Activated T-helper 9 cell treated with anti-CD3 and anti-CD28 coated beads, Interleukin-2, amount 50 U/mL, for 16 hours (primary cell): ENCODE measurements around the gene CEP85.
"Not testable (repeated sequence)": the region's sequence is repeated elsewhere in the genome, so short reads cannot be mapped to it uniquely, and the experiment has no call there.

Experiments
- DNase-seq: peaks from one replicate; pipeline ENCODE4 v3.0.0-alpha.2; 2020; ENCODE audit warnings: low read depth

CEP85 gene

DNA sequence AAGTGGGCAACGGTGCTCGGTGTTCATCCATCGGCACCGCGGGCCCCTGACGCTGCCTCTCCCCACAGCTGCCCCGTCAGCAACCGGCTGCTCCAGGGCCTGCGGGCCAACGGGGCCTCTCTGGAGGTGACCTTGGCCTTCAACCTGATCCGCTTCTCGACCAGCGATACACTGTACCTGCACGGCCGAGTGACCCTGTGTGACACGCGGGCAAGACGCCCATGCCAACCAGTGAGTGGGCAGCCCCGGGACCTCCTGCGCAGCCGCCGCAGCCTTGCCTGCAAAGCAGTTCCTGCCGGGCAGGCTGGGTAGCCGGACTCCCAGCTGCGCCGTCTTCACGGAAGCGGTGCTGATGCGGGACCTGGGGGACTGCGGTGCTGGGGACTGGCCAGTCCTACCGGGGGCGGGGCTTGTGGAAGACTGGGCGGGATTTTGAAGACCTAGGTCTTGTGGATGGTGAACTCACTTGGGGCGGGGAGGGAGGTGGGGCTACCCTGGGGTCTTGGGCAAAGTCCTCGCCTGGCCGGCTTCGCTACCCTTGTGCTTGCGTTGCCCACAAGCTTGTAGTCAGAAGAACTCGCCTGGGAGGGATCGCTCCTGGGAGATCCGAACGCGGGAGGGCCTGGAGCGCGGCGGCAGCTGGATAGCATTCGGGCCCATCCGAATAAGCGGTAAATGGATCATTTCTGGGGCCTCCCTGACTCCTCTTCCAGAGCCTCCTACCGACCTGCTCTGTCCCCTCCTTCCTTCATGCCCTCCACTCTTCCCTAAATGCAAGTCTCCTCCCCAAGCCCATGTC, 8.8 kb upstream of the CEP85 start:
- peak; percentile 19 for DNase-seq

DNA sequence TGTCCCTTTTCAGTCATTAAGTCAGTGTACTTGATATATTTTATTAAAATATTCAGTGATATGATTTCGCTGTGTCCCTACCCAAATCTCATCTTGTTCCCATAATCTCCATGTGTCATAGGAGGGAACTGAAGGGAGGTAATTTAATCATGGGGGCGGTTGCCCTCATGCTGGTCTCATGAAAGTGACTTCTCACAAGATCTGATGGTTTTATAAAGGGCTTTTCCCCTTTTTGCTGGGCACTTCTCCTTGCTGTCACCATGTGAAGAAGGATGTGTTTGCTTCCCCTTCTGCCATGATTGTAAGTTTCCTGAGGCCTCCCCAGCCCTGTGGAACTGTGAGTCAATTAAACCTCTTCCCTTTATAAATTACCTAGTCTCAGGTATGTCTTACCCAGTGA, 3.3 kb upstream of the CEP85 start:
- not testable (repeated sequence) for DNase-seq

DNA sequence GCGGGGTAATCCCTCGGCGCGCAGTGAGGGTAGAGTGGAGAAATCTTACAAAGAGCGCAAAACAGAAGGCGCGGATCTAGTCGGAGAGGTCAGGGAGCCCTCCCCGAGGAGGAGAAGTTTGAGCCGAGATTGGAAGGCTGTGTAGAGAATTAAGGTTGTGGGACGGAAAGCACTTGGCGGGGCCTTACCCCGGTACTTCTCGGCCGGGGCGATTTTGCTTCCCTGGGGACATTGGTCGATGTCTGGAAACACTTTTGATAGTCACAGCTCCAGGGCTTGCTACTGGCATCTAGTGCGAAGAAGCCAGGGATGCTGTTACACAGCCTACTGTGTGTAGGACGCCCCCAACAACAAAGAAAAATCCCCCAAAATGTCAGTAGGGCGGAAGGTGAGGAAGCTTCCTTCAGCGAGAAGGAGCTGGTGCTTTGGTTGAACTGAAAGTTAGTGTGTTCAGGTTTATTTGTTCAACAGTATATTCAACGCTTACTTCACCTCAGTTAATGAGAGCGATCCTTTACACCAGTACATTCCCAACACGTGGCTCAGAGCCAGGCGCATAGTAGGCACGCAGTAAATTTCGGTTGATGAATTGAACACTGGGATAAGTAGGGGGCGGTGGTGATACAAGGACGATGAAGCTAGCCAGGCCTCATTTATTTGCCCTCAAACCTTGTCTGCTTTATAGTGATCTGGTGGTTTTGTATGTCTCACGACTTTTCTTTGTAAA, 807 bp downstream of the CEP85 start:
- no peak for DNase-seq

DNA sequence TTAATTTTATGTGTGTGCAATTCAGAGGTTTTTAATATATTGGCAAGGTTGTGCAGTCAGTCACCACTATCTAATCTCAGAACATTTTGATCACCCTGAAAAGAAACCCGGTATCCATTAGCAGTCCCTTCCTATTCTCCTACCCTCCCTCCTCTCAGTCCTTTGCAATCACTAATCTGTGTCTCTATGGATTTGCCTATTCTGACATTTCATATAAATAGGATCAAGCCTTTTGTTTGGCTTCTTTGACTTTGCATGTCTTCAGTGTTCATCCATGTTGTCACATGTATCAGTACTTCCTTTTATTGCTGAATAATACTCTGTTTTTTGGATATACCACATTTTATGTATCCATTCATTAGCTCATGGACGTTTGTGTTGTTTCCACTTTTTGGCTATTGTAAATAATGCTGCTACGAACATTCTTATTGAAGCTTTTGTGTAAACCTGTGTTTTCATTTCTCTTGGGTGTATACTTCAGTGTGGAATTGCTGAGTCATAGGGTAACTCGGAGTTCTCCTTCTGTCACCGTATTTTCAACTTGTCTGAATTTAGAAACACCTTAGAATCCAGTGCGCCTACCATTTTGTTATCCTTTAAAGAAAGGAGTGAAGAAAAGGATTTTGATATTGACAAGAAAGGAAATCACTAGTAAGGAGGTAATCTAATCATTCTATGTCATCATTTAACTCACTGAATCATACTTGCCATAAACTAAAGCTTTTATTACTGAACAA, 3.4 kb downstream of the CEP85 start:
- no peak for DNase-seq

DNA sequence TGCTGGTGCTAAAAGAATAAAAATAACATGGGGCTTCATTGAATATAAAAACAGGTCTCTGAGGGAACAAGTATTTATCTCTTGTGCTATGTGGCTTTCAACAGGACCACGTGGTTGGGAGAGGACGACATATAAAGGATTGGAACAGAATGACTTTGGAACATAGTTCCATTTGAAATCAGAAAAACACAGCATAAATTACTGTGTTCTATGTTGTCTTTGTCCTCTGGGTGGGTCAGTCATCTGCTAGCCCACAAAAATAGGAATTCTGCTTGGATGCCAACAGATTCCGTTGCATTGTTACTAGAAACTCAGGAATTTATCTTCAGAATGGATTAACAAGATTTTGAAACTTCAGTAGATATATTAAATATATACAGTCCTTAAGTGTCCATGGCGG, 5.9 kb downstream of the CEP85 start:
- no peak for DNase-seq

DNA sequence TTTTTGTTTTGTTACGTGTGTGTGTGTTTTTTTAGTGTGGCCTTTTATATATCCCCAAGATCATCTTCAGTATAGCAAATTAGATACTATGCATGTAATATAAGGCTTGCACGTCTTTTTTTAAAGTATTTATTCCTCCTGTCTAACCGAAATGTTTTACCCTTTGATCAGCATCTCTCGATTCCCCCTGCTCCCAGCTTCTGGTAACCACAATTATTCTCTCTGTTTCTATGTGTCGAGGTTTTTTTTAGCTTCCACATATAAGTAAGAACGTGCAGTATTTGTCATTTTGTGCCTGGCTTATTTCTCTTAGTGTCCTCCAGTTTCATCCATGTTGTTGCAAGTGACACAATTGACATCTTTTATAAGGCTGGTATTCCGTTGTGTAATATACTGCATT, 18.7 kb downstream of the CEP85 start:
- no peak for DNase-seq

DNA sequence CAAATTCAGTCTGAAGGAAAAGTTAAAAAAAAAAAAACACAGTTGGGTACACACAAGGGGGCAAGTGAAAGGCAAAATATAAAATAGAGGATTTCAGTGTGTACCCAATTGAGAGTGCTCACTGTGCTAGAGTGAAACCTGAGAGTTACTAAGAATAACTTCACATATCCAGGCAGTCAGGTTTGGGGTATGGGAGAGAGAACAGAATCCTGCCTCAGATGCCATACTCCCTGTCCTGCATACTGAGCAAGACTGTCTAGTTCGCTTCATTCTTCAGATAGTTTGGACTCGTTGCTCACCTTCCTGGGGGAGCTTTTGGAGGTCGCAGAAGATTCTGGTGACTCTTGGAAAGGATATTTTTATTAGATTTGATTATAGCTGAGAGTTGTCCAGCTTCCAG, 20.4 kb downstream of the CEP85 start:
- DNase-seq, result no peak

DNA sequence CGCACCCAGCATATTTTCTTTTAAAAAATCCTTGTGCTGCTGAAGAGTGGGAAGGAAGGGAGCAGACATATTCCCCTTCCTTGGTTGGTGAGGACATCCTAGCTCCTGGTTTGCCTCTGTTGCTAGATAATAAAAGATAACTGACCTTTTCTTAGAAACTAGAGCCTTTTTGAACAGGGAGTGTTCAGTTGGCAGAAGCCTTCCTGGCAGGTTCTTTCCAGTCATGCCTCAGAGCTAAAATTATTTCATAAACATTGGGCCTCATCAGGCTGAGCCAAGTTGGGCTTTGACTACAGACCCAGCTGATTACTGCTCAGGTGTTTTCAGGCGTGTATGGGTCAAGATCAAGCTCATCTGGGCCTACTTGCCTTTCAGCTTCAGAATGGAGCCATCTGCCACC, 23.2 kb downstream of the CEP85 start:
- DNase-seq, result no peak

DNA sequence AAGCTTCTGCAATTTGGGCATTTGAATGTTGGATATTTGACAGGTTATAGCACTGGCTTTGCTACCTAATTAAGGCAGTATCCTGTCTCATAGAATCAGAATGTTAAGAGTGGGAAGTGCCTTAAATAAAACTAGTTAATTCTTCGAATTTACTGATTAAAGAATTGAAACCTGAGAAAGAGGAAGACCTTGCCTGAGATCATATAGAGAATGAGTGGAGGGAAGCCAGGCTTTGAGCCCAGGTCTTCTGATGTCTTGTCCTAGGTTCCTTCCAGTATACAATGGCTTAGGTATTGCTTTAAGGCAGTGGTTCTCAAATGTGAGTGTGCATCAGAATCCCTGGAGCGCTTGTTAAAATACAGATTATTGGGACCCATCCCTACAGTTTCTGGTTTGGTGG, 25.0 kb downstream of the CEP85 start:
- DNase-seq, result no peak

DNA sequence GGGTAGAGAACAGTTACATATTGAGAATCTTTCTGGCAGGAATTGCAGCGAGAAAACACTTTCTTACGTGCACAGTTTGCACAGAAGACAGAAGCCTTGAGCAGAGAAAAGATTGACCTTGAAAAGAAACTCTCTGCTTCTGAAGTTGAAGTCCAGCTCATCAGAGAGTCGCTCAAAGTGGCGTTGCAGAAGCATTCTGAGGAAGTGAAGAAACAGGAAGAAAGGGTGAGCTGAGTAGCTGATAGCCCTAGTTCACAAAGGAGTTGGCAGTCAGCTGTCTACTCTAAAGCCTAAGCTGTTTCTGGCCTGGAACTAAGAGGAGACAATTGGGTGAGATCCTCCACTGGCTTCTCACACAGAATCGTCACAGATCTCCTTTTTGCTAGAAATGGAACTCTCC, 25.6 kb downstream of the CEP85 start:
- no peak for DNase-seq

DNA sequence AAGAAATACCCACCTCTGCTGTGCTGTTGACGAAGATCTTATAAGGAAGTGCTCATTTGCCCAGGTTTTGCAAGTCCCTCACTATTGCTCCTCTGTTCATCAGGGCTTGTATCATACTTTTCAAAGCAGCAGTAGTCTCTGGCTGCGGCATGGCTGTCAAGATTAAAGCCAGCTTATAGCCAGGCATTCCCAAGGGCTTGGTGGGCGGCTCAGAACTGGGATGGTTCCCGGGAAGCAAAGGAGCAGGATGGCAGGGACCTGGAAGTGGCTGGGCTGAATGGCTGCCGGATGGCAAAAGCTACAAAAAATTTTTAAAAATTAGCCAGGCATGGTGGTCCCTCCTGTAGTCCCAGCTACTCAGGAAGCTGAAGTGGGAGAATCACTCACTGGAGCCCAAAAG, 29.2 kb downstream of the CEP85 start:
- no peak for DNase-seq

DNA sequence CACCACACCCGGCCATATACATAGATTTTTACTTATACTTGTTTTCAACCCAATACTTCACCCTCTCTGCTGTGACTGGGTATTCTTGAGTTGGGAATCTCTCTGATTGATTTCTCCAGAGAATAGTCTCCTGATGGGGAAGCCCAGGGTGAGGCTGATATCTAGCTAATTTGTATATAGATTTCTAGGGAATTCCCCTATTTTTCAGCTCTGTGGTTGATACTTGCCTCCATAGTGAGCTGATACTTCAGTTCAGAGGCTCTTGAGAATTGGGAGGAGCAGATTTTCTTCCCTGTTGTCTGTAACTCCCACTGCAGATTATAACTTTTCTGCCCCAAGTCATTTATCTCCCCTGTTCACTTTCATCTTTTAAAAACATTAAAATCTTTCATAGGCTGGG, 31.4 kb downstream of the CEP85 start:
- DNase-seq, result no peak

DNA sequence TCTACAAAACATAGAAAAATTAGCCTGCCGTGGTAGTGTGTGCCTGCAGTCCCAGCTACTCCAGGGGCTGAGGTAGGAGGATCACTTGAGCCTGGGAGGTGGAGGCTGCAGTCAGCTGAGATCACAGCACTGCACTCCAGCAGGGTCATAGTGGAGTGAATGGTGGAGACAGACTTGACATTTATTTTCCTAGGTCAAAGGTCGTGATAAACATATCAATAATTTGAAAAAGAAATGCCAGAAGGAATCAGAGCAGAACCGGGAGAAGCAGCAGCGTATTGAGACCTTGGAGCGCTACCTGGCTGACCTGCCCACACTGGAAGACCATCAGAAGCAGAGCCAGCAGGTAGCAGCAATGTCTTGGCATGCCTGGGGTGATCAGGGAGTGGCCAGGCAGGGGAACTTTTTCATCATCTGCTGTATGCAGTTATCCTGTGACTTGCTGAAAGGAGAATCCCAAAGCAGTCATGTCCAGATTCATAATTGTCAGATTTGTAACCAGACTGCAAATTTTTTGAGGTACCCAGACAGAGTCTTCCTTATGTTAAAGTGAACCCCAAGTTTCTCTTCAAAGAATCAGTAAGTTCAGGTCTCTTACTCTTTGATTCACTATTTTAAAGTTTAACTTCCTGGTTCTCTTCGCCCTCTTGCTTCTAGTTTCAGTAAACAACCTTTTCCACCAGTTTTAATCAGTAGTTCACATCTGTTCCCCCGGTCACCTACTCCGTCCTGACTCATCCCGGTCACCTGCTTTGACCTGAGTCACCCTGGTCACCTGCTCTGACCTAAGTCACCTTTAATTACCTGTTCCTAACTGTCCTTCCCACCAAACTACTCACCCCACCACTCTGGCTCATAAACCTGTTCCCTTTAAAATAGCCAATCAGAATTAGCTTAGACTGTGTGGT, 34.5 kb downstream of the CEP85 start:
- no peak for DNase-seq

DNA sequence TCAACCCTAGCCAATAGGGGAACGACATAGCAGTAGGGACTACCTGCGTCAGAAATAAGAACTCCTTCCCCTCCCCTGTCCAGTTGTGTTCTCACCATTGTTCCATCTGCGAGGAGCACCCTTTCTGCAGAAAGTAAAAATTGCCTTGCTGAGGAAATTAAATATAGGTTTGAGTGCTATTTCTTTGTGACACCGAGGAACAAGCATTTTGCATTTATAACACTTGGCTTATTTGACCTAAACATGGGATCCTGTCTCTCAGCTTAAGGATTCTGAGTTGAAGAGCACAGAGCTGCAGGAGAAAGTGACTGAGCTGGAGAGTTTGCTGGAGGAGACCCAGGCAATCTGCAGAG, 35.2 kb downstream of the CEP85 start:
- no peak for DNase-seq

DNA sequence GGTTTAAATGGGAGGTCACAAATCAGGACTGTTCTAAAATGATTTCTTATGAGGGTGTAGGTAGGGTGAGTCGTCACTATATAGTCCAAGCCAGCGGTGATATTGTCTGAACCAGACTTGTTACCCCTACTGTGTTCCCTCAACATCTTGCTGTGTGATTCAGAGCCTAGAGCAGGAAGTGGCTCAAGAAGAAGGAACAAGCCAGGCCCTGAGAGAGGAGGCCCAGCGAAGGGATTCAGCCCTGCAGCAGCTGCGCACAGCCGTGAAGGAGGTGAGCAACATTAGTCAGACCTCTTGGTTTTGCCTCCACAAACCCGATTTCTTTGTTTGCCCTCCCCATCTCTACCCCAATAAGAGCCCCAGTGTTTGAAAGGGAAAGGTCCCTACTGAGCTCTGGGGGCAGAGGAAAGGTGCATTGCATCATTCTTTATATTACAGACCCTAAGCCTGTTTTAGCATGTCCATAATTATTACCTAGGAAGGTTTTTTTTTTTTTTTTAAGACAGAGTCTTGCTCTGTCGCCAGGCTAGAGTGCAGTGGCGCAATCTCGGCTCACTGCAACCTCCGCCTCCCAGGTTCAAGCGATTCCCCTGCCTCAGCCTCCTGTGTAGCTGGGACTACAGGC, 40.9 kb downstream of the CEP85 start:
- no peak for DNase-seq

DNA sequence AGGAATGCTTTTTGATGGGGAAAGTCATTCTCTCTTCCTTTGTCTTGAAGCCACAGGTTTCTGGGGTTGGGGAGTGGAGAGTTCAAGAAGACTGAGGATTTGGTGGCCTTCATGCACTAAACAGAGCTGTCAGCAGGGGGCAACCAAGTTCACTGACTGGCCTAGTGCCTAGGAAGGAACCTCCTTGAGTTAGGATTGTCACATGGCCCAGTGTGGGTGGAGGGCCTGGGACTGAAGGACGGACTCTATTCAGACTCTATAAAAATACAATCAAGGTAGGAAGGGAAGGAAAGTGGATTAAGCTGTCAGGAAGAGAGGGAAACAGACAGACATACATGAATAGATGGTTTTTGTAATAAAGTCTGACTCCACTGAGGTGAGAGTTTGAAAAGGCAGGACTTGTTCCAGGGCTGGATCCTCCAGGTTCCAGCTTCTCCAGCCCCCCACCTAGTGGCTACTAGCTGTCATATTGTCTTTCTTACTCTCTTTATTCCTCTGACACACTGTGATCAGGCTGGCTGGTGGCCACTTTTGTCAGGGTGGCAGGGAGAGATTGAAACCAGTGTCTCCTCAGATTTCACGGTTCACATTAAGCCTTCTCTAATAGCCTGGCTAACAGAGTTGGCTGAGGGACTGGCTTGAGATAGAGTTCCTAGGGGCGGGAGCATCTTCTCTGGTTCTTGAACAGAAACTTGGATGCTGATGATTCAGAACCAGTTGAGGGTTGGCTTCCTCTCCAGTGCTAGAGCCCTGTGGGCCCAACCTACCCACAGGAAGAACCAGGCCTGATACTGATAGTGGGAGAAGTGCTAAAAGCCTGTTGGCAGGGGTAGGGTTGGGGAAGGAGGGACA, 41.8 kb downstream of the CEP85 start:
- peak; percentile 65 for DNase-seq

DNA sequence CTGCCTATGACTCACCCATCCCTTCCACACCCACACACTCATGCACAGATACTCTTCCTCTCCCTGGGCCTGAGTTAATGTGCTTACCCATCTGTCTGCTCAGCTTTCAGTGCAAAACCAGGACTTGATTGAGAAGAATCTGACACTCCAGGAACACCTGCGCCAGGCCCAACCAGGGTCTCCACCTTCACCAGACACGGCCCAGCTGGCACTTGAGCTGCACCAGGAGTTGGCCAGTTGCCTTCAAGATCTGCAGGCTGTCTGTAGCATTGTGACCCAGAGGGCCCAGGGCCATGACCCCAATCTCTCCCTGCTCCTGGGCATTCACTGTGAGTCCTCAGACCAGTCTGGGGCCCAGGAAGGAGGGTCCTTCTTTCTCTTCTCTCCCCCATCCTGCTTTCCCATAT, 42.4 kb downstream of the CEP85 start:
- DNase-seq, result no peak

DNA sequence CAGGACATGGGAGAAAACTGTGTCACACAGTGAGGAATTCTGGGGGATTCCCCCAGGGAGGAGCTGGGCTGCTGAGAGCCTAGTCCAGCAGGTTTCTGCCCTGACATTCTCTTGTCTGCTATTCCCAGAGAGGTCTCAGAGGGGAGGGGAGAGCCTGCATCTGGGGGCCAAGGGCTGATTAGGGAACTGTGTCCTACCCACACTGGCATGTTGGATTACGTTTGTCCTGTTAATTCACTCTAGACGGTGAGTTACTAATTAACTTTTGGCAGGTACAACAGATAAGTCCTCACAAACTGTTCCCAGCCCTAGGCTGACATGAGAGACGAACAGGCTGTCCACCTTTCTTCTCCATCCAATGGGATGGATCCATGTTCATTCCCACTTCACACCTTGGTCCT, 43.3 kb downstream of the CEP85 start:
- no peak for DNase-seq

DNA sequence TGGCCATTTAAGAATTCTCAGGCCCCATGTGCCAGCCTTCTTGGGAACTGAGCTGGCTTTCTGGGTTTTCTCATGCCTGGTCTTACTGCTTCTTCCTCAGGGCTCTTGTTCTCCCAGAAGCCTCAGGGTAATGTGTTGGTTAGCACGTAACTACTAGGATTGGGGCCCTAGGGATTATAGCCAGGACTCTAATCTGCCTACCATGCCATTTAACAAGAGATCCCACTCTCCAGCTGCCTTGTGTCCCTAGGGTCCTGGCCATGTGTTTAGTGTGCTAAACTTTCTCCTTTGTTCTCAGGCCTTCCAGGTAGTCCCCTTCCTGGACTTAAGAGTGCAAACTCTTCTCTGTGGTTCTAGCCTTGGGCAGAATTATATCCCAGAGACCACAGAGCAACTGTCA, 43.7 kb downstream of the CEP85 start:
- DNase-seq, result no peak

DNA sequence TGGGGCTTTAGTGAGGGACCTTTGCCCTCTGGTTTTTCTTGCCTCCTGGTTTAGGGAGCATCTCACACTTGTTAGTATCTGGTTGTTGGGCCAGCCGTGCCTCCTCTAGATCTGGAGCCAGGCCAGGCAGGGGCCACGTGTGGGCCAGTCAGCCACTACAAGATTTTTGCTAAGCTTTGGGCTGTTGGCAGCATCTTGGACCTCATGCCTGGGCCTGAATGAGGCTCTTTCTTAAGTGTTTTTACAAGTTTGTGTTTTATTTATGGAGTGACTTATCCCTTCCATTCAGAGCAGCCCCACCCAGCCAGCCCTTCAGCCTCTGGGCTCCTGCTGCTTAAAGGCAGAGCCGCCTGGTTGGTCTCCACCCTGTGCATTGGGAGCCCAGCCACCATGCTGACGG, 44.3 kb downstream of the CEP85 start:
- DNase-seq, result no peak
